ENCODE data around the gene CYP11A1.

- no peak for TF ChIP-seq POLR2AphosphoS5 (IDR thresholded peaks at IDR 0.05)
- TF ChIP-seq, protein P1, sequence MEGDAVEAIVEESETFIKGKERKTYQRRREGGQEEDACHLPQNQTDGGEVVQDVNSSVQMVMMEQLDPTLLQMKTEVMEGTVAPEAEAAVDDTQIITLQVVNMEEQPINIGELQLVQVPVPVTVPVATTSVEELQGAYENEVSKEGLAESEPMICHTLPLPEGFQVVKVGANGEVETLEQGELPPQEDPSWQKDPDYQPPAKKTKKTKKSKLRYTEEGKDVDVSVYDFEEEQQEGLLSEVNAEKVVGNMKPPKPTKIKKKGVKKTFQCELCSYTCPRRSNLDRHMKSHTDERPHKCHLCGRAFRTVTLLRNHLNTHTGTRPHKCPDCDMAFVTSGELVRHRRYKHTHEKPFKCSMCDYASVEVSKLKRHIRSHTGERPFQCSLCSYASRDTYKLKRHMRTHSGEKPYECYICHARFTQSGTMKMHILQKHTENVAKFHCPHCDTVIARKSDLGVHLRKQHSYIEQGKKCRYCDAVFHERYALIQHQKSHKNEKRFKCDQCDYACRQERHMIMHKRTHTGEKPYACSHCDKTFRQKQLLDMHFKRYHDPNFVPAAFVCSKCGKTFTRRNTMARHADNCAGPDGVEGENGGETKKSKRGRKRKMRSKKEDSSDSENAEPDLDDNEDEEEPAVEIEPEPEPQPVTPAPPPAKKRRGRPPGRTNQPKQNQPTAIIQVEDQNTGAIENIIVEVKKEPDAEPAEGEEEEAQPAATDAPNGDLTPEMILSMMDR (IDR thresholded peaks at IDR 0.05), result no peak
- no peak for TF ChIP-seq EP300 (IDR thresholded peaks at IDR 0.05)
Observed at GRCh38 chr15:74370471-74370870, 3.0 kb upstream of the CYP11A1 start.

All from suprapubic skin (tissue), 4 donors.